Ishikawa (cell line): ENCODE results near the gene DSTN.

Experiments used
- CEBPB ChIP-seq: IDR thresholded peaks from 2 replicates; pipeline ENCODE4 v1.6.1; 2012
- CREB1 ChIP-seq: IDR thresholded peaks from 2 replicates; pipeline ENCODE4 v1.6.1; 2012; ENCODE audit warnings: low read depth
- EP300 ChIP-seq: IDR thresholded peaks from 2 replicates; pipeline ENCODE4 v1.6.1; 2012; ENCODE audit warnings: borderline replicate concordance
- FOXM1 ChIP-seq: IDR thresholded peaks from 2 replicates; pipeline ENCODE4 v1.6.1; 2012; ENCODE audit warnings: low read depth, borderline replicate concordance
- RAD21 ChIP-seq: IDR thresholded peaks from 2 replicates; pipeline ENCODE4 v1.6.1; 2012; ENCODE audit warnings: low read depth
- YY1 ChIP-seq: IDR thresholded peaks from 2 replicates; pipeline ENCODE4 v1.6.1; 2012; ENCODE audit warnings: low read depth
- TF ChIP-seq, protein P1 (sequence below): IDR thresholded peaks from 2 replicates; pipeline ENCODE4 v1.6.1; 2012

DNA sequence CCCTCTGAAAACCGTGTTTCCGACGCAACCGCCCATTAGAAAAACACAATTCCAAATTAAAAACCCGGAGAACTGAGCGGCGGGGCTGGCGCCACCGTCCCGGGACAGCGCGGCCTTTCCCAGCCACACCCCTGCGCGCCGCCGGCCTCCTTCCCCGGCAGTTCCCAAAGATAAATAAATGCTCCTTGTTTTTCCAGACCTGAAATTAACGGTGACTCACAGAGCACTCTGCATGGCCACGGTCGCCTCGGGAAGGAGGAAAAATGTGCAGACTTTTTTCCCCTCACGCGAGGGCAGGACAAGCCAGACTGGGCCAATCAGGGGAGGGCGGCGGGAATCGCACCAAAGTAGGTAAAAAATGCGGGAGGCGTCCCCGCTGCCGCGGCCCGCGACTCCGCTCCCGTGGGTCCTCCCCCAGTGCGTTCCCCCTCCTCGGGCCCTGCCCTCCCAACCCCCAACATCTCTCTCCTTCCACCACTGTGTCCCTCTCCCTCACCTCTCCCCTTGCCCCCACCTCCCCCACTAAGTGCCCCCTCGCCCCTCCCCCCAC, 828 bp upstream of the DSTN start:
- TF ChIP-seq FOXM1: 0 out of 2 replicates have a peak, but pooled peaks have one; percentile 10
- TF ChIP-seq YY1: 0 out of 2 replicates have a peak, but pooled peaks have one; percentile 40
- TF ChIP-seq, protein P1, sequence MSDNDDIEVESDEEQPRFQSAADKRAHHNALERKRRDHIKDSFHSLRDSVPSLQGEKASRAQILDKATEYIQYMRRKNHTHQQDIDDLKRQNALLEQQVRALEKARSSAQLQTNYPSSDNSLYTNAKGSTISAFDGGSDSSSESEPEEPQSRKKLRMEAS: peak; percentile 56; the same call in 1 of the 2 replicates
- TF ChIP-seq EP300: peak; percentile 52; the same call in 1 of the 2 replicates
- TF ChIP-seq CREB1: no peak
- TF ChIP-seq CEBPB: no peak
- no peak for TF ChIP-seq RAD21
